Neural progenitor cell (in vitro differentiated cells): Measurements from ENCODE around the gene RPS6KA6. TPM values are rescaled to one million over a fixed set of nuclear protein-coding genes. Genes with fewer than 3 reads are reported as not detected.

Source experiments
- DNase-seq: peaks from one replicate; pipeline ENCODE4 v3.0.0-alpha.2; 2016; ENCODE audit warnings: low spot score
- H2AFZ ChIP-seq: fragments of 200-600 bp; sonication (generic); replicated peaks from 2 replicates; pipeline ENCODE4 v1.6.1; 2016; ENCODE audit warnings: antibody characterized with exemption
- H3F3A ChIP-seq: fragments of 200-600 bp; sonication (generic); 2 replicates; pipeline ENCODE4 v1.6.1; 2016; ENCODE audit warnings: antibody characterized with exemption, low read depth
- H3K27ac ChIP-seq: fragments of 200-600 bp; sonication (generic); 2 replicates; pipeline ENCODE4 v1.5.1; 2016; ENCODE audit warnings: mild to moderate bottlenecking
- H3K27me3 ChIP-seq: fragments of 200-600 bp; sonication (generic); 2 replicates; pipeline ENCODE4 v1.6.1; 2016; ENCODE audit warnings: mild to moderate bottlenecking, moderate library complexity
- H3K36me3 ChIP-seq: fragments of 200-600 bp; sonication (generic); 2 replicates; pipeline ENCODE4 v1.5.1; 2016
- H3K4me1 ChIP-seq: fragments of 200-600 bp; sonication (generic); 2 replicates; pipeline ENCODE4 v1.6.1; 2016; ENCODE audit warnings: mixed run types
- H3K4me2 ChIP-seq: fragments of 200-600 bp; sonication (generic); 2 replicates; pipeline ENCODE4 v1.6.1; 2016
- H3K4me3 ChIP-seq: fragments of 200-600 bp; sonication (generic); 2 replicates; pipeline ENCODE4 v1.5.1; 2016
- H3K79me2 ChIP-seq: fragments of 200-600 bp; sonication (generic); 2 replicates; pipeline ENCODE4 v1.6.1; 2016; ENCODE audit warnings: low read depth
- H3K9ac ChIP-seq: fragments of 200-600 bp; sonication (generic); 2 replicates; pipeline ENCODE4 v1.6.1; 2016
- H3K9me3 ChIP-seq: fragments of 200-600 bp; sonication (generic); 2 replicates; pipeline ENCODE4 v1.5.1; 2016; ENCODE audit warnings: low read depth
- H4K20me1 ChIP-seq: fragments of 200-600 bp; sonication (generic); 2 replicates; pipeline ENCODE4 v1.6.1; 2016; ENCODE audit warnings: low read depth
- H3K27ac Mint-ChIP-seq: 3 replicates; pipeline ENCODE4 v1.8.0; 2021; ENCODE audit warnings: mixed read lengths
- H3K27me3 Mint-ChIP-seq: 2 replicates; pipeline ENCODE4 v1.8.0; 2022; ENCODE audit warnings: low read depth, mild to moderate bottlenecking, inconsistent platforms, moderate library complexity, mixed read lengths; ENCODE audit not compliant: insufficient read depth
- H3K36me3 Mint-ChIP-seq: 3 replicates; pipeline ENCODE4 v1.8.0; 2021; ENCODE audit warnings: mixed read lengths
- H3K4me1 Mint-ChIP-seq: 3 replicates; pipeline ENCODE4 v1.8.0; 2021; ENCODE audit warnings: mixed read lengths
- H3K4me3 Mint-ChIP-seq: 3 replicates; pipeline ENCODE4 v1.8.0; 2021; ENCODE audit warnings: mild to moderate bottlenecking, moderate library complexity, mixed read lengths
- H3K9me3 Mint-ChIP-seq: 3 replicates; pipeline ENCODE4 v1.8.0; 2020; ENCODE audit warnings: mixed read lengths
- EZH2 ChIP-seq: fragments of 200-600 bp; sonication (generic); IDR thresholded peaks from 2 replicates; pipeline ENCODE4 v1.6.1; 2017; ENCODE audit warnings: antibody characterized with exemption, mild to moderate bottlenecking, moderate library complexity
- EZH2phosphoT487 ChIP-seq: fragments of 200-600 bp; sonication (generic); IDR thresholded peaks from 2 replicates; pipeline ENCODE4 v1.6.1; 2017; ENCODE audit warnings: antibody characterized with exemption
- total RNA-seq: library from RNA; depleted of rRNA; stranded (reverse); fragments of >200 nt; gene quantifications from 2 replicates; pipeline ENCODE4 v1.2.3, GENCODE V29; 2015; ENCODE audit warnings: low replicate concordance
- TF ChIP-seq, protein P1 (sequence below): fragments of 200-600 bp; sonication (generic); IDR thresholded peaks from 2 replicates; pipeline ENCODE4 v1.5.1; 2017; ENCODE audit warnings: antibody characterized with exemption, mild to moderate bottlenecking

RPS6KA6 gene
- total RNA-seq, 1 donor from 2014 or later = 20.0 TPM

DNA sequence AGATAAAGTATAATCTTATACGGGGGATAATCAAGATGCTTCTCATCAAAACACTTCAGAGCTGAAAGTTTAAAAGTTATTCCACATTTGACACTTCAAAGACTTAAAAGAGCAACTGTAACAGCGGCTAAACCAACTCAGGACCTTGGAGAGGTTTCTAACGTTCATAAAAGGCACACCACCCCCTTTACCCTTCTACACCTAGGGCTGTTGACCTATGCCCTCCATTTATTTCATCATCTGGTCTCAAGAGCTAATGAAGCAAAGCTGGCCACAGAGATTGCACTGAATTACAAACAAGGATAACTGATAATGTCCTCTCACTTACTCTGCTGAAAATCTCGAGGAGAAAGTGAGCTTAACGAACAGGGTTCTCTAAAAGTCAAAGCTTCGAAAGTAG lies 1.1 kb upstream of the RPS6KA6 start:
- TF ChIP-seq EZH2phosphoT487 (no peak), EZH2 (no peak)
- TF ChIP-seq, protein P1, sequence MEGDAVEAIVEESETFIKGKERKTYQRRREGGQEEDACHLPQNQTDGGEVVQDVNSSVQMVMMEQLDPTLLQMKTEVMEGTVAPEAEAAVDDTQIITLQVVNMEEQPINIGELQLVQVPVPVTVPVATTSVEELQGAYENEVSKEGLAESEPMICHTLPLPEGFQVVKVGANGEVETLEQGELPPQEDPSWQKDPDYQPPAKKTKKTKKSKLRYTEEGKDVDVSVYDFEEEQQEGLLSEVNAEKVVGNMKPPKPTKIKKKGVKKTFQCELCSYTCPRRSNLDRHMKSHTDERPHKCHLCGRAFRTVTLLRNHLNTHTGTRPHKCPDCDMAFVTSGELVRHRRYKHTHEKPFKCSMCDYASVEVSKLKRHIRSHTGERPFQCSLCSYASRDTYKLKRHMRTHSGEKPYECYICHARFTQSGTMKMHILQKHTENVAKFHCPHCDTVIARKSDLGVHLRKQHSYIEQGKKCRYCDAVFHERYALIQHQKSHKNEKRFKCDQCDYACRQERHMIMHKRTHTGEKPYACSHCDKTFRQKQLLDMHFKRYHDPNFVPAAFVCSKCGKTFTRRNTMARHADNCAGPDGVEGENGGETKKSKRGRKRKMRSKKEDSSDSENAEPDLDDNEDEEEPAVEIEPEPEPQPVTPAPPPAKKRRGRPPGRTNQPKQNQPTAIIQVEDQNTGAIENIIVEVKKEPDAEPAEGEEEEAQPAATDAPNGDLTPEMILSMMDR = no peak
- Mint-ChIP-seq H3K4me3 (no peak overlapping the region), H3K27ac (no peak overlapping the region), H3K27me3 (peaks cover 8% of the 10 kb centered on the region), H3K4me1 (peaks cover 3% of the 10 kb centered on the region), H3K9me3 (no peaks in the 10 kb centered on the region), H3K36me3 (no peaks in the 10 kb centered on the region)
- Histone ChIP-seq H3K9me3 (no peaks in the 10 kb centered on the region), H3K4me3 (no peak overlapping the region), H2AFZ (no peak overlapping the region), H4K20me1 (no peaks in the 10 kb centered on the region), H3K27me3 (no peaks in the 10 kb centered on the region), H3K4me2 (no peak overlapping the region), H3K79me2 (peaks cover 6% of the 10 kb centered on the region), H3K36me3 (no peaks in the 10 kb centered on the region), H3K27ac (no peak overlapping the region), H3K9ac (no peak overlapping the region), H3F3A (no peaks in the 10 kb centered on the region), H3K4me1 (no peaks in the 10 kb centered on the region)
- no peak for DNase-seq

DNA sequence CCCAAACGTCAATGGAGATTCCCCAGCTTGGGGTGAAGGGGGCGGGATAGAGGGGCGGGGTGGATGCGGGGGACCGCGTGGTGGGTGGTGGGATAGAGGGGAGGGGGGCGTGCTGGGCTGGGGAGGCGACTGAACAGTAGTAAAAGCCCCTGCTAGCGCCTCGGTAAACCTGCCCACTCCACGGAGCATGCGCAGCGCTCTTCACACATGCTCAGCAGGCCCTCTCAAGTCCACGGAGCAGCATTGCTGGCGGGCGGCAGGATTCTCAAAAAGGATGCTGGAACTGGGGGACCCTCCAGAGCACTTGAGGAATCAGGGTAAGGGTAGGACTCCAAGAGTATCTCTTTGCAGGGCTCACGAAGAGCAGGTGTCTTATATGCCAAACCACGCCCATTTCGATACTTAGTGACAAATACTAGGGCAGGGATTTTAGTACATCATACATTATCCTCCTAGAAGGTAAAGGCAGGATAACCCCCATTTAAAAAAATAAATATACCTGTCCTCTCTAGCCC lies 378 bp upstream of the RPS6KA6 start:
- H3K36me3 Mint-ChIP-seq = no peaks in the 10 kb centered on the region
- Histone ChIP-seq H3K36me3 (no peaks in the 10 kb centered on the region), H3F3A (no peaks in the 10 kb centered on the region), H3K27ac (no peak overlapping the region), H4K20me1 (no peaks in the 10 kb centered on the region), H3K27me3 (no peaks in the 10 kb centered on the region), H3K4me2 (peak overlapping the region; percentile 76), H3K9me3 (no peaks in the 10 kb centered on the region), H3K4me3 (peak overlapping the region; percentile 55), H3K4me1 (no peaks in the 10 kb centered on the region), H2AFZ (peak overlapping the region; percentile 68), H3K9ac (no peak overlapping the region), H3K79me2 (peaks cover 6% of the 10 kb centered on the region)
- TF ChIP-seq EZH2 = no peak
- TF ChIP-seq, protein P1 = no peak
- H3K4me1 Mint-ChIP-seq = peaks cover 3% of the 10 kb centered on the region
- DNase-seq = peak; percentile 76
- H3K27me3 Mint-ChIP-seq = peaks cover 8% of the 10 kb centered on the region
- no peaks in the 10 kb centered on the region for H3K9me3 Mint-ChIP-seq
- H3K27ac Mint-ChIP-seq = no peak overlapping the region
- H3K4me3 Mint-ChIP-seq = peak overlapping the region; percentile 95

DNA sequence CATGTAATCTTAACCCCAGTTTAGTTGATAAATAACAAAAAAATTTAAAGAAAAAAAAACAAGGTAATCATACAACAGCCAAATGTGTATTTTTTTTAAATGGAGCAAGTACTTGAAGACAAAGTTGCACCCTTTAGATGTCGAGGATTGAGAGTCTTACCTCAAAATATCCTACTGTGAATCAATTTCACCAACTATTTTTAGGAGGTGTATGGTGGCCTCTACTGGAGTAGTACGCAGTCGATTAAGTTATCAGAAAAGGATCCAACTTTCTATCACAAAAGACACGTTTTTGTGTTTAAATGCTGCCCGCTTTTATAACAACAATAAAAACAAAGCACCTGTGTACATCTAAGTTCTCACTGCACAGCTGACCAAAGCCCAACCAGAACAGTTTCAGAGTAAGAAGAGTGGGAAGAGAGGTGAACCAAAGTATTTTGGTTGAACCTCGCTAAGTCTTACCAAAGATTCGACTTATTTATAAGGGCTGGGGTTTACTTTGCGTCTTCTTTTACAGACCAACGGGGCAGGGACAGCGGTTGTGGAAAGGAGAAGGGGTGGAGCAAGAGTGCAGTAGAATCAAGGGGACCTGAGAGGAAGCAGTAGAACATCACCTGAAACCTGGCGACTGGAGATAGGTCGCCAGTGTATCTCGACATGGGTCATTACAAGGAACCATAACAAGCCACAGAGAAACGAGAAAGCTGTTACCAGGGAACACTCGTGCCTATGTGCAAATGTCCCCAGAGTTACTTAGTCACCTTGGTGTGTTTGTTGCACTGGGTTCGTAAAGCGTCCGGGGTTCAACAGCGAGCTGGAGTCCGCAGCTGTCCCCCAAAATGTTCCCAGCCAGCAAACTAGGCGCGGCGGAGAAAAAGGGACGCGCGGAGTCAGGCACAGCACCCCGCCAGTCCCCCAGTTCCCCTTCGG lies 1.1 kb downstream of the RPS6KA6 start:
- peaks cover 3% of the 10 kb centered on the region for H3K4me1 Mint-ChIP-seq
- no peak for DNase-seq
- Histone ChIP-seq H3K9ac (no peak overlapping the region), H3K36me3 (no peaks in the 10 kb centered on the region), H2AFZ (no peak overlapping the region), H3F3A (no peaks in the 10 kb centered on the region), H3K4me2 (peak overlapping the region; percentile 76), H3K4me3 (peak overlapping the region; percentile 55), H4K20me1 (no peaks in the 10 kb centered on the region), H3K4me1 (no peaks in the 10 kb centered on the region), H3K27me3 (no peaks in the 10 kb centered on the region), H3K9me3 (no peaks in the 10 kb centered on the region), H3K27ac (no peak overlapping the region), H3K79me2 (peaks cover 6% of the 10 kb centered on the region)
- H3K9me3 Mint-ChIP-seq = no peaks in the 10 kb centered on the region
- H3K4me3 Mint-ChIP-seq = peak overlapping the region; percentile 95
- peaks cover 6% of the 10 kb centered on the region for H3K27me3 Mint-ChIP-seq
- TF ChIP-seq EZH2phosphoT487 = no peak
- TF ChIP-seq EZH2 = no peak
- TF ChIP-seq, protein P1 = no peak
- peak overlapping the region; percentile 65 for H3K27ac Mint-ChIP-seq
- H3K36me3 Mint-ChIP-seq = no peaks in the 10 kb centered on the region
